Caco-2 (cell line): ENCODE measurements around the gene GLTP. TPM values are rescaled to one million over a fixed set of nuclear protein-coding genes. Genes with fewer than 3 reads are reported as not detected.

Experiments
- BruUV-seq: library from RNA; stranded (reverse); fragments of 400-500 nt; replicated peaks from 2 replicates; lab custom pipeline; 2021; lab: Mats Ljungman, UMichigan
- CTCF ChIA-PET: fragments of 300-600 bp; sonication (Branson Sonifier 250); formaldehyde crosslinking; loops from one replicate; lab custom pipeline; 2022; ENCODE audit warnings: antibody characterized with exemption; lab: Charles Lee
- POLR2A ChIA-PET: fragments of 300-600 bp; sonication (Branson Sonifier 250); formaldehyde crosslinking; loops from one replicate; lab custom pipeline; 2022; ENCODE audit warnings: antibody characterized with exemption; lab: Charles Lee
- DNase-seq, 2 experiments: peaks; one replicate each; pipeline versions ENCODE4 v3.0.0 to v3.0.0-alpha.2; 2020 to 2022
- H3K27me3 ChIP-seq: replicated peaks from 2 replicates; pipeline ENCODE4 v1.6.0; 2011; ENCODE audit warnings: low read length; ENCODE audit not compliant: control insufficient read depth, insufficient read depth
- H3K36me3 ChIP-seq: 2 replicates; pipeline ENCODE4 v1.5.1; 2011; ENCODE audit warnings: low read length; ENCODE audit not compliant: control insufficient read depth, insufficient read depth
- H3K4me1 ChIP-seq: fragments of 250-450 bp; sonication (Bioruptor Pico); 2 replicates; pipeline ENCODE4 v1.5.1; 2020; ENCODE audit warnings: mild to moderate bottlenecking
- H3K4me3 ChIP-seq: 2 replicates; pipeline ENCODE4 v1.5.1; 2011; ENCODE audit warnings: low read depth, mild to moderate bottlenecking, control low read depth, low read length
- H3K9me3 ChIP-seq: fragments of 250-450 bp; sonication (Bioruptor Pico); 2 replicates; pipeline ENCODE4 v1.5.1; 2020; ENCODE audit warnings: mild to moderate bottlenecking, moderate library complexity
- H3K27ac Mint-ChIP-seq: one replicate; pipeline ENCODE4 v1.8.0; 2022; ENCODE audit warnings: mixed read lengths; ENCODE audit not compliant: unreplicated experiment
- H3K27me3 Mint-ChIP-seq: one replicate; pipeline ENCODE4 v1.8.0; 2022; ENCODE audit warnings: mixed read lengths; ENCODE audit not compliant: insufficient read depth, unreplicated experiment
- H3K36me3 Mint-ChIP-seq: one replicate; pipeline ENCODE4 v1.8.0; 2022; ENCODE audit warnings: mild to moderate bottlenecking, mixed read lengths; ENCODE audit not compliant: insufficient read depth, unreplicated experiment
- H3K4me1 Mint-ChIP-seq: one replicate; pipeline ENCODE4 v1.8.0; 2022; ENCODE audit warnings: low read depth, mixed read lengths; ENCODE audit not compliant: unreplicated experiment
- H3K4me3 Mint-ChIP-seq: one replicate; pipeline ENCODE4 v1.8.0; 2022; ENCODE audit warnings: mild to moderate bottlenecking, moderate library complexity, mixed read lengths; ENCODE audit not compliant: unreplicated experiment
- H3K9me3 Mint-ChIP-seq: one replicate; pipeline ENCODE4 v1.8.0; 2022; ENCODE audit warnings: mixed read lengths; ENCODE audit not compliant: unreplicated experiment
- CTCF ChIP-seq, 2 experiments: fragments of 200-600 bp in 1 of 2; IDR thresholded peaks; 1 replicate in 1 of 2; 2 replicates in 1 of 2; pipeline versions ENCODE4 v1.5.1 to v1.8.0; 2011 to 2022; ENCODE audit warnings: antibody characterized with exemption in 1 of 2, control low read depth in 1 of 2, inconsistent platforms in 1 of 2, low read depth in 1 of 2, low read length in 1 of 2, mild to moderate bottlenecking in 1 of 2, moderate library complexity in 1 of 2; ENCODE audit not compliant: insufficient read depth in 1 of 2, severe bottlenecking in 1 of 2, unreplicated experiment in 1 of 2
- intact Hi-C: fragments of 100-400 bp; cut with micrococcal nuclease; formaldehyde crosslinking; loops from one replicate; pipeline ENCODE4 v1.10.0; 2022; ENCODE audit not compliant: unreplicated experiment
- total RNA-seq: library from RNA; stranded (reverse); gene quantifications from 2 replicates; pipeline ENCODE4 v1.2.3, GENCODE V29; 2022

GLTP gene
- total RNA-seq, 1 experiment from 2014 or later = 14.9 TPM

- CTCF ChIA-PET = interaction anchor here (0.5 kb wide), 1 partner anchor 10 kb away, joined by 3 read pairs; no protein-coding TSS in a partner anchor
- H3K27me3 ChIP-seq = no peaks in the 10 kb centered on the region; the same call in 1 of the 2 replicates
- POLR2A ChIA-PET = interaction anchor here (0.6 to 1.0 kb wide), 2 partner anchors 453 to 1267 kb away, joined by 3 read pairs; partner anchors contain the start of gene SART3
- TF ChIP-seq CTCF (IDR thresholded peaks at IDR 0.05; ENCODE audit: insufficient read depth in 1 of 2, low read depth in 1 of 2, low read length in 1 of 2, severe bottlenecking in 1 of 2, unreplicated experiment in 1 of 2) = no peak
- Mint-ChIP-seq H3K4me1 (no peaks in the 10 kb centered on the region), H3K4me3 (no peak overlapping the region), H3K9me3 (no peaks in the 10 kb centered on the region), H3K36me3 (no peaks in the 10 kb centered on the region), H3K27ac (no peak overlapping the region), H3K27me3 (no peaks in the 10 kb centered on the region)
- intact Hi-C loops = no loop called here
- H3K4me1 ChIP-seq = peaks cover 10% of the 10 kb centered on the region; the same call in 1 of the 2 replicates
- BruUV-seq = no TSS peak
- H3K9me3 ChIP-seq = no peaks in the 10 kb centered on the region
- no peak overlapping the region for H3K4me3 ChIP-seq
- no peak for DNase-seq
- no peaks in the 10 kb centered on the region for H3K36me3 ChIP-seq
Measured at GRCh38 chr12:109827566-109828550, 52.5 kb downstream of the GLTP start.

- H3K27me3 Mint-ChIP-seq = no peaks in the 10 kb centered on the region
- ChIA-PET POLR2A (no interaction called here), CTCF (no interaction called here)
- Histone ChIP-seq H3K4me3 (no peak overlapping the region), H3K36me3 (no peaks in the 10 kb centered on the region), H3K27me3 (no peaks in the 10 kb centered on the region; the same call in 1 of the 2 replicates), H3K4me1 (peaks cover 13% of the 10 kb centered on the region; the same call in 1 of the 2 replicates), H3K9me3 (no peaks in the 10 kb centered on the region)
- no peaks in the 10 kb centered on the region for H3K9me3 Mint-ChIP-seq
- H3K27ac Mint-ChIP-seq = no peak overlapping the region
- H3K4me3 Mint-ChIP-seq = no peak overlapping the region
- no peak for TF ChIP-seq CTCF (IDR thresholded peaks at IDR 0.05; ENCODE audit: insufficient read depth in 1 of 2, low read depth in 1 of 2, low read length in 1 of 2, severe bottlenecking in 1 of 2, unreplicated experiment in 1 of 2)
- no peaks in the 10 kb centered on the region for H3K36me3 Mint-ChIP-seq
- H3K4me1 Mint-ChIP-seq = no peaks in the 10 kb centered on the region
- no peak for DNase-seq
- intact Hi-C loops = no loop called here
- no TSS peak for BruUV-seq
Measured at GRCh38 chr12:109827080-109827479, 53.3 kb downstream of the GLTP start.

GRCh38 chr12:109824731-109825130 lies 55.6 kb downstream of the GLTP start:
- intact Hi-C loops = no loop called here
- H3K9me3 Mint-ChIP-seq = no peaks in the 10 kb centered on the region
- no peaks in the 10 kb centered on the region for H3K4me1 Mint-ChIP-seq
- H3K27ac Mint-ChIP-seq = no peak overlapping the region
- Histone ChIP-seq H3K4me1 (peaks cover 10% of the 10 kb centered on the region), H3K36me3 (no peaks in the 10 kb centered on the region), H3K27me3 (no peaks in the 10 kb centered on the region; the same call in 1 of the 2 replicates), H3K4me3 (no peak overlapping the region), H3K9me3 (no peaks in the 10 kb centered on the region)
- H3K27me3 Mint-ChIP-seq = no peaks in the 10 kb centered on the region
- H3K36me3 Mint-ChIP-seq = no peaks in the 10 kb centered on the region
- ChIA-PET CTCF (interaction anchor here (0.6 kb wide), 1 partner anchor 25 kb away, joined by 3 read pairs; no protein-coding TSS in a partner anchor), POLR2A (no interaction called here)
- no TSS peak for BruUV-seq
- TF ChIP-seq CTCF (IDR thresholded peaks at IDR 0.05; ENCODE audit: insufficient read depth in 1 of 2, low read depth in 1 of 2, low read length in 1 of 2, severe bottlenecking in 1 of 2, unreplicated experiment in 1 of 2) = no peak
- no peak overlapping the region for H3K4me3 Mint-ChIP-seq
- no peak for DNase-seq
